Muscle of arm (tissue), 12 donors: ENCODE data around the gene CELF2. TPM values are rescaled to one million over a fixed set of nuclear protein-coding genes. Genes with fewer than 3 reads are reported as not detected.

Source experiments
- DNase-seq: peaks from one replicate; pipeline ENCODE4 v3.0.0-alpha.2; 2013
- polyA plus RNA-seq, 12 donors: library from polyadenylated mRNA; unstranded; fragments of 120-200 nt; gene quantifications; one replicate each; pipeline ENCODE4 v1.2.1, GENCODE V29; 2013; ENCODE audit not compliant: insufficient read length in 12 of 12

CELF2 gene
- polyA plus RNA-seq, 12 donors = 60.3 to 93.7 (median 77.8) TPM

DNA sequence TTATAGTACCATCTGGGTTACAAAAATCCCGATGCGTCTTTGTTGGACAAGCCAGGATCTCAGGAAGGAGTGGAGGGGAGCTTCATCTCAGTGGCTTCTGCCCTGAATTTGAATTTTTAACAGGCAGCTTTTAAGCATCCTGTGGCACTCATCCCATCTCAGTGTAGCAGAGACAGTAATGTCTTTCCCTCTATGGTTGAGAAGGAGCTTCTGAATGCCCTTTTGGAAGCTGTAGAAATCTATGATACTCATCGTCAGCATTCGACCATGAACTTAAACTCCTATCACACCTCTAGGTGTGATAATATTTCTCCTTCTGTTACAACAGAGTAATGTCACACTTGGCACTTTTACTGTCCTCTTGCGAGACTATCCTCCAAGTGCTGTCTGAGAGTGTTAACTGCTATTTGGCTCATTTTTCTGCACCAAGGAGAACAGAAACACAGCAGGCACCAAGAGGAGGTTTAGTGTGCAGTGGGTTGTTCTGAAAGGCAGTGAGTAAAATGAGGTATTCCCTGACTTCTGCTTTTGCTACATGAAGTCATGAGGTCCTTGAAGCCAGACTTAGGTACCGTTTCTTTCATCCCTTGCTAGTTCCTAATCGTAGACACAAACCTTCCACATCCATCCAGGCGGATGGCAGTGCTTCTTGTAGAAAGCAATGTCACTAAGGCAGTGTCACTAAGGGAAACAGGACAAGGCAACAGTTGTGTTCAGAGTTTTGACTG lies 177.4 kb downstream of the CELF2 start:
- no peak for DNase-seq

DNA sequence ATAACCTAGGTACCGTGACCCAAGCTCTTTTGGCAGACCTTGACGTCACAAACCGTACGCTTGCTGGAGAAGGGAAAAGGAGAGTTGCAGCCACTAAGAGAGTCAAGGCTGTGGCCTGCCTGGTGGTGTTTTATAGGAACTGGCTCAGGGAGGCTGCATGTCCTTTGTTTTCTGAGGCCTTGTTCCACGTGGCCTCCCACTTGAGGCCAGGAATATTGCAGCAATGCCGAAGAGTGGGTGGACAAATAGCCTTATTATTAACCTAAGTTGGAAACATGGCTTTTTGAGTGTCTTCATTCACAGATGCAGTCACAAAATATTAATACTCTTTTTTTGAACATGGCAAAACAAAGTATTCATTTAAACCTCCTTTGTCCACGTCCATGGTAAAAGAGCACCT lies 178.0 kb downstream of the CELF2 start:
- no peak for DNase-seq

DNA sequence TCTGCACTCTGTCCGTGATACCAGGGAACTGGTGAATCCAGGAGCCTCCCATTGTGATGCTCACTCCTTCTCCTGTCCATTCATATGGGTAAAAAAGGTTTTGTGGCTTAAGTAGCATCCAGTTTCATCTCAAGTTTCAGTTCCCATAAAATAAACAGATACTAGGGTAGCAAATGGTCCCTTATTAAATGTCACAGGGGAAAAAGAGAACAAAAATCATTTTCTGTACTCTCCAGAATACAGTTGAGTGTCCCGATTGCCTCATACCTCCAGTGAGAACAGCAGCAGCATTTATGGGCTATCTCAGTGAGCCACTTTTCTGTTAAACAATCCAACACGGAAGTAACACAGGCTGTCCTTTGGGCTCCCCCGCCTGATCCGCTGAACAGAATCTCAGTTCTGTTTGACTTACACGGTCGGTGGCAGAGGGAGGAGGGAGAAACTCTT lies 179.6 kb downstream of the CELF2 start:
- no peak for DNase-seq

DNA sequence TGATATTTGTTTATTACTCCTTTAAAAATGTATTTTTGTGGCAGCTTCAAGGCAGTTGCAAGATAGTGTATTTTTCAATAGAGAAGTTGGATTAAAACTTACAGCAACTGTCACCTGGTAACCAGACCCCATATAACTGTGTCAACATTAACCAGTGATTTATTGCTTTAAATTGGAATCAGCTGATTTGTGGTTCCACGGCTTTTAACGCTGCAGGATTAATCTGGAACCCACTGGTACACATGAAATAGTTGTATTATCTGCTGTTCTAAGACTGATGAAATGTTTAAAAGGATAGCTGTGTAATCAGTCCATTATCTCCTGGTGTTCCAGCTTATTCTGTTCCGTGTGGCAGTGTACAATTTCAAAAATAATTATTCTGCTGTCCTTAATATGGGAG lies 180.2 kb downstream of the CELF2 start:
- no peak for DNase-seq

DNA sequence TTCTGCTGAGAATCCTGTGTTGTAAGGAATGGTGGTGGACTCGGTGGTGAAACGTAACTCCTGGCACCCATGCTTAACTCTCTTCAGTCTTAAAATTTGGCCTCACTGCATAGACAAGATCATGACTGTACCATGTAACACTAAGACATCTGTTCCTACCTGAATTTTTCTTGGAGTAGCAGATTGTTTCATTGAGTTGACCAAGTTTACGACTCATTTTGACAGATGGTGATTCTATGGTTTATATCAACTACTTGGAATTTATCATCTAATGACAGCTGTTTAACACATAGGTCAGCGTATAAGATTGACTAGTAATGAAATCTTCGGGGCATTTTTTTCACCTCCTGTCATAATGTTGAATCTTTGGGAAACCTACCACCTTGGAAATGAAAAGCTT lies 184.2 kb downstream of the CELF2 start:
- no peak for DNase-seq

DNA sequence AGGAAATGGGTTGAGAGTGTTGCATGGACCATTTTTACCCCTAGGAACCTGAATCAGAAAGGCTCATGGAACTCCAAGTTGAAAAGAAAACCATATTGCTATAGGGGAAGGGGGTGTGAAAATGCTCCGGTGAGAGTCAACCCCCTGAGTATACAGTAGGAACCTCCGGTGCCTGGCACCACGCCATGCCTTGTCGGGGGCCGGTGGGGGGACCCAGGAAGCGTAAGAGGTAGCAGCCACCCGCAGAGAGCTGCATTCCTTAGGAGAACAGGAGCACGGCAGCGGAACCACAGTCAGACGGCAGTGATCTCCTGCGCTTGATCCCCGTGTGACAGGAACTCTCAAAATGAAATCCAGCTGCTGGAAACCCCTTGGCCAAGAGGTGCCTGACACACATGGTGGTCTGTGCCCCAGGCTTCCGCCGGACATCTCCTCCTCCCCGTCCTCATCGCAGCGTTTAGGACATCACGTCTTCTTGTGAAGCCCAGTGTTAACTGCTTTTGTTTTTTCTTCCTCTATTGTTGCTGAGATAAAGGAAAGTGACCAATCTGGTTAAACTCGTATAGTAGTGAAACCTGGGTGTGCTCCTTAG lies 186.8 kb downstream of the CELF2 start:
- DNase-seq = no peak

DNA sequence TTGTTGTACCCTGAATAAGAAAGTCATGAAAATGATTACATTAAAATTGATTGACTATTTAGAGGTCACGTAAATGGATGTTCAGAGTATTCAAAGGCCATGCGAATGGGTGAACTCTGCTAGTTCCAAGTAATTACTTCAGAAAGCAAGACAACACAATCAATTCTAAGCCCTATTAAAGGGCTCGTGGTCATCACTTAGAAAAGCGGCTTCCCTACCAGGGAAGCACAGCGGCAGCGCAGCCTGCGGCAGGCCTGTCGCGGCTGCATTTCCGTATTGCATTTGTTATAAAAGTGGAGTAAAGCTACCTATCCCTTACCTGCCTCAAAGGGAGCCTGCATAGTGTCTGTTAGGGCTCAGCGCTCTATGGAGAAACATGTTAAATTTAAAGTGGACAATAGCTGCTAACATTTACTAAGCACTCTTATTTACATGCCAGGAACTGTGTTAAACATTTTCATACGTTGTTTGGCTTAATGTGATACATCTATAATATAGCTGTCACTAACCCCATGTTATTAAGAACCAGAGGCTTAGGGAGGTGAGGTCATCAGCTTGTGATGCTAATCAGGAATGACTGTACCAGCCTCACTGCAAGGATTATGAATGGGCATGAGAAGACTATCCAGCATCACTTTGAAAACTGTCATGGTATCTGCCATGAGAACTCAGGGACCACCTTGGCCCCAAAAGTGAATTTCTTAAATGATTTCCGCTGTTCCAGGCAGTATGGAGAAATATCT lies 187.5 kb downstream of the CELF2 start:
- no peak for DNase-seq

DNA sequence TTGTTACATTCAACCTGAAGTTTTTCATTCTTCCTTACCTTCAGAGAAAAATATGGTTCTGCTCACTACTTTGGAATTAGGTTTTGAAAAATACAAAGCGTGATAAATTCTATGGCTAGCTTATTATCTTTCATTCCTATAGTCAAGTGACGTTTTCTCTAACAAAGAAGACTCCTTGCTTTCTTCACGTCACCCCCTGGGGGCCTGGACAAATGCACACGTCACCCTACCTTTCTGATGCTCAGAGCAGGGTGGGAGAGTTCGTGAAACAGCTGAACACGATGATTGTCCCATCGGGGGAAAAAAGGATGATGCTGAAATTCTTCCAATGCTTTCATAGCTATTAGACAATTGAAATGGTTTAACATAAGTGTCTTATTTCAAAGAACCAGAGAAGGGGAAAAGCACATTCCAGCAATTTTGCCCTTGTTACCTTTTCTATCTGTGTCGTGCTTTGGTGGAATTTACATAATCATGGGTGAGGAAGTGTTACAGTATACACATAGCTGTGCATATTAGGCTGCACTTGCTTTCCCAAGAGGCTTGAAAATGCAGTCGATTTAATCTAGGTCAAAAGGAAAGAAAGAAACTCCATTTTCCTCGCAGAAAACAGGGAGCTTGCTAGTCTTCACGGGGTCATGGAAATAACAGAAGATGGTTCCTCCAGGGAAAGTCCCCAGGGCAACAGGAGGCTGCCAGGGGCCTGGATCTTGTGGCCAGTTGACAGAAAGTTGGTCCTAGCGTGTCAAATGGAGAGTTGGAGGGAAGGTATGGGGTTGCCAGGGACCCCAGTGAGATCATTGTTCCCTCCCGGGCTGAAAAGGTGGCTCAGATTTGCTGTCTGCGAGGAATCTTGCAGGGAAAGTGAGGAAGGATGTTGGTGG lies 189.2 kb downstream of the CELF2 start:
- DNase-seq = no peak

DNA sequence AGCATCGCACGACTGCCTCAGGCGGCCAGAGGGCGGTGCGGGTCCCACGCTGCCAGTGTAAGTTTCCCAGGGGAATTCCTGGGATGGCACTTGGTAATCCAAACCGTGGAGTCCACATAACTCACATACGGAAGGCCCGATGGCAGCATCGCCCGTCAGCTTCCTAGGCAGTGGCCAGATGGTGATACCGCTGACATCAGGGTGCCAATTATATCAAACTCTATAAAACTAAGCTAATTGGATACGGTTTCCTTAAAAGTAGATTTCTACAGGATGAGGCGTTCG lies 189.8 kb downstream of the CELF2 start:
- no peak for DNase-seq

DNA sequence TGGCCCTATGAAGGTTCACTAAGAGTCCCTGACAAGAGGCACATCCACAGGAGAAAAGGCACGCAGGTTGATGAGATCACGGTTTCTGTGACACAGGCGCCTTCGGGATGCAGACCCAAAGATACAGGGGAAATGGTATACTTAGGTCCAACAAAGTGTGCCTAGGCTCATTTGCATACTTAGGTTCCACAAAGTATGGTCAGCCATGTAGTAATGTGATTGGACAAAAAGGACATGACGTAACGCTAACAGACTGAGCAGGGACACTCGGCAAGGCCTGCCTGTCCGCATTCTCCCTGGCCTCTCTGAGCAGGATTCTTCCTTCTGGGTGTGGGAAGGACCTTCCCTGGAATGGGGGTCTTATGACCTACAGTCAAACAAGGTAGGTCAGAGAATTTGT lies 190.6 kb downstream of the CELF2 start:
- no peak for DNase-seq

DNA sequence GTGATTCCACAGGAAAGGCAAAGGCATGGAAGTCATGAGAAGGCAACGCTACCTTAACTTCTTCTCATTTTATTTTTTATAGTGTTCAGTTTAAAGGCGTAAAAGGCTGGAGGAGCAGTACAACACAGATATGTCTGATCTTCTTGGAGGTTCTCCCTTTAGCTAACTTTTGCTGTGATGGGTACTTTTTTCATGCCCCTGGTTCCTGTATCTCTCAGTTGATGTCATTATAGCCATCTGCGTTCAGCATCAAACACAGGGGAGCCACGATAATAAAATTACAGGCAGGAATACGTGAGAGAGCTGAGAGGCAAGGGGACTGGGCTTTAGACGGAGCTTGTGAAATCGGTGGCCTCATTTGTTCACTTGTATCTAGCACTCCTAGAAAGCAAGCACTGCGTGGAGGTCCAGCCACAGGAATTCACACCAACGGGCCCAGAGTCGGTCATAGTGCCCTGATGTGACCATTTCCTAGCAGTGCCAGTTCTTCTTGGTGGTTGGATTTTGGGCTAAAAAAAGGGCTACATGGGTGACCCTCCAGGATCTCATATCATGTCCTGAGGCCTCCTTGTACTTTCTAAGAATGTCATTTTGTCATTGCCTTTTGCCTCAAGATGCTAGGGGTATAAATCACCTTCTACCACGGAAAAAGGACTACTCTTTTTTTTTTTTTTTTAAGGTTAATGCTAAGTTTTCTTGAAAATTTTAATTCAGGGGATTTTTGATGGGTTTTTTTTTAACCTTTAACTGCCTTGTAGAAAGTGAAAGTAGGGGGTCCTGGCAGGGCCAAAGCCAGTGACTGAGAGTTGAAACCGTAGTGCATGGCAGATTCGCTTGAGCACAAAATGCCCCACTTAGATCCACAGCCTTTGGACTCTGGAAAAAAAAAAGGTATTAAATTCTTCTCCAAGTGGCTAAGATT lies 191.5 kb downstream of the CELF2 start:
- no peak for DNase-seq

DNA sequence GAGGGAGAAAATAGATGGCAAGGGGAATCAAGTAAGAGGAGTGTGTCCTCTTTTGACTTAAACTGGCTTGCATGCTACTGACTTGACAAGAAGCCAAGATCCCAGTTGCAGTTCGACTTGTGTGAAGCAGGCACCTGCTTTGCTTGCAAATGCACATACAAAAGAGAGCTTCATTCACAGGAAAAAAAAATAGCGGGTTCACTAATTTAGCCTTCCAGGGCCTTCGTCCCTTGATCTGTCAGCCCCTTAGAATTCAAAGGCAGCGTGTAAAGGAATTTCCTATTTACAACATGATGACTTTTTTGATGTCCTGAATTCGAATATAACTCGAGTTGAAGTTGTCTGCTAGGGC lies 192.1 kb downstream of the CELF2 start:
- peak; percentile 41 for DNase-seq

DNA sequence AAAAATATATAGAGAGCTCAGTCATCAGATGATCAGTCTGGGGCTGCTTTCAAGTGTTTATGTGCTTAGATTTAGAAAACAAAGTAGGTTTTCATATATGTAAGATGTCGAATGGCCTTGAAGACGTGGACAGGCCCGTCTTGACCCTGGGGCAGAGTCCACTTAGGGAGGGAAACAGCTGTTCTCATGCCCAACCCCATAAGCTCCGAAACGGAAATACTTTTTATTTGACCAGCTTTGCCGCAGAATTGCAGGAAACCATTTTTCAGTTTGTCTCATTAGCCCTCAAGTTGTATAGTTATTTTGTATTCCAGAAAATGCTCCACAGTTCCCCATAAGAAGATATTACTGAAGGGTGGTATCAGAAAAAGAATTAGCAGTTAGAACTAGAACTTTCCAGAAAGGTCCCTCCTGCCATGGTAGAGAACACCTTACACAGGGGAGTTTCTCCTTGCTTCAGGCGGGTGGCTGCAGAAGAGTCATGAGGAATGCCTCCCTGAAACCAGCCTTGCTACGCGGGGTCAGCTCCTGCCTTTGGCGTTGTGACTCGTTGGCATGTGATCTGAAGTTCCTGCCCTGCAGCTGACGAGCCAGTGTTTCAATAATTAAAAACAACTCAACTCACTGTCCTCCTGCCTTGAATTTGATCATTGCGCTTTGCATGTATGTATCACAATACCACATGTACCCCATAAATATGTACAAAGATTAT lies 192.7 kb downstream of the CELF2 start:
- DNase-seq = no peak

DNA sequence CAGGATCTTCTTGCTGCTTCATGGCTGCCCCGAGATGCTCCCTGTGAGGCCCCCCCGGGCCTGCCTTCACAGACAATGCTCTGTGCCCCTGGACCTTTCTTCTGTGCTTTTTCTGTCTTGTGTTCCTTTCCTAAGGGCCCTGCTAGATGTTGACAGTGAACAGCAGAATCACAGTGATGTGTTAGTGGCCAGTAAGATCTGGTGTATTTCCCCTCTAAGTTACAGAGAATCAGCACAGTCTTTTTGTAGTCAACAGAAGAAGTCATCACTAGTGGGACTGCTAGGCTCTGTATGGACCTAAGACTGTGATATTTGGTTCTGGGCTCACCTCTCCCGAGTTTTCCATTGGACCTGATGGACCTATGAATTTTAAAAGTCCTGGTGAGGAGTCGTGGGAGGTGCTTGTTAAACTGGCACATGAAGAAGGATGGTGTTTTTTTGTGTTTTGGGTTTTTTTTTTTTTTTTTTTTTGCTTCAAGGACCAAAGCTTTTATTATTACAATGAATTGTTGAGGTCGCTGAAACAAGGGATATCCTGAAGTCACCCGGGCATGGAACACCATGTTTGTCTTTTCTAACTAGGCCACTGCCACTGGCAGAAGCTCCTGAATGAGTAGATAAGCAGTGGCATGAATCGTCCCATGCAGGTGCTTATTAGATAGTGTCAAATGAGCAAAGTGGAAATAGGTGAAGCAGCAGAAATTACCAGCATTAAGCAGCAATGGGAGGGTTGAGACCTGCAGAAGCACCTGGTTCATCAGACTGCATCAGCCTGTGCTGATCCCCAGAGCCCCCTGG lies 194.8 kb downstream of the CELF2 start:
- DNase-seq = no peak

DNA sequence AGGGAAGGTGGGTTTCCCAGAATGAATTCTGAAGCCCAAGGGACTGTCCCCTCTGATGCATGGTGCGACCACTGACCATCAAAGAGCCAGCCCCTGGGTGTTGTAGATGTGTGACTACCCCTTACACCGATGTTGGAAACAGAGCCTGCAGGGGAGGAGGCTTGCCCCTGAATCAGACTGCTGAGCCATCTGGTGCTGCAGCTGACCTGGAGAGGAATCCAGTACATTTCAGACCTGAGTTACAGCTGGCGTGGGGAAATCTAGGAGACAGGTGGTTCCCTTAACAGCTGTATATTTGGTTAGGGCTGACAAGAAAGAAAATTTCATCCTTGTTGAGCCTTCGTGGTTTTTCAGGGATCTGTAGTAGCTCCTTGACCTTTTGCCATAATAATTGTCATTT lies 195.5 kb downstream of the CELF2 start:
- DNase-seq = no peak

DNA sequence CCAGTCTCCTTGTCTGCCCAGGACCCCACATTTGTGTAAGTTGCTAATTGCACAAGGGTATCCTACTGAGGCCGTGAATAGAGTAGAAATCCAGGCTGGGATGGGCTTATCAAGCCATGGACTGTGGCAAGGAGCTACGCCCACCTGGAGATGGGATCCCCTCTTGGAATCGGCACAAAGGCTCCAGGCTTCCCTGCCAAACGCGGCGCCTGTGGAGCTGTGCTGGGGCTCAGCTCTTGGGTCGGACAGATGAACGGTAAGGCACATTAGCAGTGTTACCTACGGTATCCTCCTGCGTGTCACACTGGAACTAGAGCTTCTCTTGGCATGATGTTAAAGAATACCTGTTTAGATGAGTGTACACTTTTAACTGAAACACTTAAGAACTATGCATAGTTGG lies 196.7 kb downstream of the CELF2 start:
- DNase-seq = no peak

DNA sequence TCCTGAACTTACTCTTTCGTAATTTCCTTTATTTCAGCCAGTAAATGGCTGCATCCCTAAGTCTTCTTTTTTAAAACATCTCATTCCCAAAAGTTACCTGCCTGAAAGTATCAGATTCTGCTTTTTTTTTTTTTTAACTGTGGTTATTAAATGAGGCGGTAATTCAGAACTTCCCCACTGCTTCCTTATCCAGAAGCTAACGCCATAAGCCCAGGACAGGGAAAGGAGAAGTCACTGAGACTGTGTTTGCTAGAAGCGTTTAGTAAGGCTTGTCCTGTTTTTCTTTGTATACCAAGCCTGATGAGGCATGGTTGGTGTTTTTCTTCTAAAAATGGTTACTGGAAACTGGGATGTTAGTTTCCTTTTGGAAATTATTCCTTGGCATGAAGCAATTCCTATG lies 197.8 kb downstream of the CELF2 start:
- DNase-seq = no peak

DNA sequence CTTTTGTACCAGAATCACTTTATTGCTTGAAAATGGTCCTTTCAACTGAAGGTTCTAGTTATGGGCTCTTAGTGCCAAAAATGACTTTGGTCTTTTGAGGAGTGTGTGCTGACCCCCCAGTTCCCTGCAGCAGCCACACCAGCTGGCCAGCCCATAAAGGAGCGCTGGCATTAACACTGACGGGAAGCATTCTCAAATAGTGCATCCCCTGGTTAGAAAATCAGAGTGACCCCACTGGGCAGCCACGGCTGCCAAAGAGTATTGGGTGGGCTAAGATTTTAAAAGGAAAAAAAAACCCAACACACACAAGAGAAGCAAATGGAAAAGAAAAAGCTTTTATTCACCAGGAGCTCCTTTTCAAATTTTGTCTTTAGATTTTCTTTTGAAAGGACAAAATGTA lies 199.8 kb downstream of the CELF2 start:
- no peak for DNase-seq

DNA sequence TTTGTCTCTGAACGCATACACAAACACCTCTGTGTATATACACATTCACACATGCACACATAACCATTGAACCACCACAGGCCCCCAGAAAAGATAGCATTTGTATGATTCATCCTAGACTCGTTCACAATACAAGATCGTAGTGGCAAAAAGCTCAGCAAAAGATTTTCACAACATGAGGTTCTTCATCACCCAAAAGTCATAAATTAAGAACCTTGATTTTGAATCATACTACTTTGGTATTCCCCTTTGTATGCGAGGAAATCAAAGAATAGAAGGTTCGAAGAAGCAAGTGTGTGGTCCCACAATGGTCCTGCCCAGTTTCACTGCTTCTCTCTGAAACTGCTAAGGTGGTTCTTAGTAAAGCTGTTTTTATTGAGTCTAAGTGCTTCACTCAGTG lies 200.7 kb downstream of the CELF2 start:
- DNase-seq = no peak

DNA sequence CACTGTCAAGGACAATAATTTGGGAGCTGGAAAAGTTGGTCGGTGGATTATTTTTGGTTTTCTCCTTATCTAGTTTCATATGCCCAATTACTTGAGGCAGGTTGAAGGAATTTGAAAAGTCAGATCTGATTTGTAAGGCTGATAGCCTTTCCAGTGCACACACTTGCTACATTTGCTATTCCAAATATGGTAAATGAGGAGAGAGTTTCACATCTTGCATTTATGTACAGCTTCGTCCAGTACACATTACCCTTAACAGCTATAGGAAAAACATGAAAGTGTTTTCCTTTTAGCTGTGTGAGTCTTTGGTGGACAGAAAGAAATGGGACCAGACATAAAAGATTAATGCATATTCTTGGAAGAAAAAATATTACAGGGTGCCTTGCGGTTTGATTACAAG lies 201.8 kb downstream of the CELF2 start:
- no peak for DNase-seq
